Hematopoietic multipotent progenitor cell treated with erythropoietin and hydrocortisone succinate and interleukin-3 and kit ligand, for 15 days (in vitro differentiated cells): ENCODE results near the gene NLRP12.
A peak's percentile ranks its signal among the peaks of the same experiment; 100 is the strongest.
"Not testable (repeated sequence)": the region's sequence is repeated elsewhere in the genome, so short reads cannot be mapped to it uniquely, and the experiment has no call there.

Experiments
- DNase-seq: peaks from one replicate; pipeline ENCODE4 v3.0.0-alpha.2; 2015; ENCODE audit warnings: low spot score

NLRP12 gene

GRCh38 chr19:53828531-53828930 is 4.4 kb upstream of the NLRP12 start:
- no peak for DNase-seq

- DNase-seq = no peak
Measured at GRCh38 chr19:53826876-53827275, 2.8 kb upstream of the NLRP12 start.

GRCh38 chr19:53823380-53824120 is 564 bp downstream of the NLRP12 start:
- DNase-seq = no peak

- no peak for DNase-seq
Measured at GRCh38 chr19:53819861-53820260, 4.3 kb downstream of the NLRP12 start.

DNA sequence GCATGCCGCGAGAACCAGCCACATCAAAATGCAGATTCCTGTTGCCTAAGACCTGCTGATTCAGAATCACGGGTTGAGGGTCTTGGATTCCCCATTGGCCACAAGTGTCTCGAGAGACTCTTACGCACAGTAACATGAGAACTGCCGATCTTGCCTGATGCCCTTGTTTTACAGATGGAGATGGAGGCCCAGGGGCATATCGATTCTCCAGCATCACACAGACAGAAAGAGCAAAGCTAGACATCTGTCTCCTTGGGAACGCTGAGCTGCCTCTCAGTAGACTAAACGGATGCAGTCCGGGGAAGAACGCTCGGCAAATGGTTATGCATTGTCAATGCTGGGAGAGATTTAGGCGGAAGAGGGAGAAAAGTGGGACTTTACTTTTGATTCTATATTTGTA is 5.4 kb downstream of the NLRP12 start:
- no peak for DNase-seq

DNA sequence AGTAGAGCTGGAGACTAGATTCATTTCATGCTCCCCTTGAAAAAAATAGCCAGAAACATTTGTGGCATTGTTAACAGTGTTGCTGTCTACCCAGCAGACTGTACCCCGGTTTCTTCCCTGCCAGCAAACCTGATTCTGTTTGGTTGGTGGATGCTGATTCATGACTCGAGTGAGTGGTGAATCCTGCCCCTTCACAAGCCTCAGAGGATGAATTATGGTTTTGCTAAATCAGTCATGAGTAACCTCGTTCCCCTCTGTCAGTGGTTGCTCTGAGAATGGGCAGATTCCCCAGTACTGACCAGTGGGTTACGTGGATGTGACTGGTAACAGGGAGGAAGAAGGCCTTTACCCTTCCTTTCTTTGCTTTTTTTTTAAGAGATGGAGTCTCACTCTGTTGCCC is 10.1 kb downstream of the NLRP12 start:
- DNase-seq = no peak

- no peak for DNase-seq
Measured at GRCh38 chr19:53812335-53812734, 11.8 kb downstream of the NLRP12 start.

GRCh38 chr19:53810891-53811290 is 13.2 kb downstream of the NLRP12 start:
- DNase-seq = no peak

- DNase-seq = no peak
Measured at GRCh38 chr19:53810187-53810546, 13.9 kb downstream of the NLRP12 start.

GRCh38 chr19:53809518-53810186 is 14.5 kb downstream of the NLRP12 start:
- no peak for DNase-seq

DNA sequence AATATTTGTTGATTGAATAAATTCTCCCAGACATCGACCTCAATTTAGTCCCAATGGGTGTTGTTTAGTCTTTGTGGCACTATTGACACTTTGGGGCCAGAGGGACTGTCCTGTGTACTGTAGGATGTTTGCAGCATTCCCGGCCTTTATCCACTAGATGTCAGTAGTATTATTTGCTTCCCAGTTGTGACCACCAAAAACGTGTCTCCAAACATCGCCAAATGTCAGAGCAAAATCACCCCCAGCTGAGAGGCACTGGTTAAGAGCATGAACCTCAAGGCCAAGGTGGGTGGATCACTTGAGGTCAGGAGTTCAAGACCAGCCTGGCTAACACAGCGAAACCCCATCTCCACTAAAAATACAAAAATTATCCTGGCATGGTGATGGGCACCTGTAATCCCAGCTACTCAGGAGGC is 15.4 kb downstream of the NLRP12 start:
- DNase-seq = no peak

GRCh38 chr19:53801257-53801656 is 22.9 kb downstream of the NLRP12 start:
- no peak for DNase-seq

DNA sequence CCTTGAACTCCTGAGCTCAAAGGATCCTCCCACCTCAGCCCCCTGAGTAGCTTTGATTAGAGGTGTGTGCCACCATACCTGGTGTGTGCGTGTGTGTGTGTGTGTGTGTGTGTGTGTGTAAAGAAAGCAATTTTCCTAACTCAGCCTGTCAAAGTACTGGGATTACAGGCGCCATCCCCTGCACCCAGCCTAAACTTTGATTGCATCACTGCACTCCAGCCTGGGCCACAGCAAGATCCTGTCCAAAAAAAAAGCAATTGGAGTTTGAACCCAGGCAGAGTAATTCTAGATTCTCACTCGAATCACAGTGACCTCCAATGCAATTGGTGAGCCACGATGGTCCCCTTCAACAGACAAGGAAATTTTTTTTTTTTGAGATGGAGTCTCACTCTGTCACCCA is 29.1 kb downstream of the NLRP12 start:
- no peak for DNase-seq

DNA sequence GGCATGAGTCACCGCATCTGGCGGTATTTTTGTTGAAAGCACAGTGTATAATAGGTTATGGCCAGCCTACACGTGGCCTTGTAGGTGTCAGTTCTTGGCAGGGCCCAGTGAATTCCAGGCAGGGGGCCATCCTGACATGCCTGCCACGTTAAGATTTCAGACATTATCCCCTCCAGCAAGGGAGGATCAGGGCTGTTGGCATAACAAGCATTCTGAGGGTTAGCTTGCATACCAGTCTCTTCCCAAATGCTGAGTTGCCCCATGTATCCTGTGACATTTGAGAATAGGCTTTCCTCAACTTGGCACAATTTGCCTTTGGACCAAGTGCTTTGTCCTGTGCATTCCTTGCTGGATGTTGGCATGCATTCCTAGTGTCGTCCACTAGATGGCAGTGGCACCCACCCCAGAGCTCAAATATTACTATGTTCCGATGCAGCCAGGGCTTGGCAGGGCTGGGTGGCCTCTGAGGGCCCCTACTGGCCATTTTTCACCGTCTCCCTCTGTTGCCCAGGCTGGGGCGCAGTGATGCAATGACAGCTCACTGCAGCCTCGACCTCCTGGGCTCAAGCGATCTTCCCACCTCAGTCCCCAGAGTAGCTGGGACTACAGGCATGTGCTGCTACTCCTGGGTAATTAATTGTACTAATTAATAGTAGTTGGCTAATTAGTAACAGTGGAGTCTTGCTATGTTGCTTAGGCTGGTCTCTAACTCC is 31.2 kb downstream of the NLRP12 start:
- DNase-seq = peak; percentile 70

DNA sequence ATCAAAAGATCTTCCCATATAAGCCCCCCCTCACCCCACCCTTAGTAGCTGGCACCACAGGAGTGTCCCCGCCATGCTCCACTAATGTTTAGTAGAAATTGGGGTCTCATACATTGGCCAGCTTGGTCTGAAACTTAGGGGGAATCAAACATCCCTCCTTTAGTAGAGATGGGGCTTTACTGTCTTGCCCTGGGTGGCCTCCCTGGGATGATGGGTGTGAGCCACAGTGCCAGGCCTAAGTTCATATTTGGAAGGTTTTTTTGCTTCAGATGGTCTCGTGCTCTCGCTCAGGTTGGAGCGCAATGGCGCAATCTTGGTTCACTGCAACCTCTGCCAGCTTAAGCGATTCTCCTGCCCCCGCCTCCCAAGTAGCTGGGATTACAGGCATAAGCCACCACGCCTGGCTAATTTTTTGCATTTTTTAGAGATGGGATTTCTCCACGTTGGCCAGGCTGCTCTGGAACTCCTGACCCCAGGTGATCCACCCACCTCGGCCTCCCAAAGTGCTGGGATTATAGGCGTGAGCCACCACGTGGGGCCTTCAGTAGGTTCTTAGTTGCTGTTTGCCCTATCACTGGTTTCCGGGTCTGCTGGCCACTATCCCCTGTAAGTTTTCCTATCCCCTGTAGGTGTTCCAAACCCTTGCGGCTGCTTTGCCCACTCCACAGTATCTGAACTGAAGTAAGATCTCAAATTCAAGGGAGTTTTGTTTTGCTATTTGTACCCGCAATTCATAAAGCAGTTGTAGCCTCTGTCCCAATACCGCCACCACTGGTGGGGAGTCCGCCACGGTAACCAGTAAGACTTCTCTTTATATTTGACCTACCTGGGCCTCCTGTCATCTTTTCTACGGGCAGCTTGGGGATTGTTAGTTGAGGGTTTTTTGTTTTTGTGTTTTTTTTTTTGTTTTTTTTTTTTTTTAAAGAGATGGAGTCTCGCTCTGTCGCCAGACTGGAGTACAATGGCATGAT is 34.1 kb downstream of the NLRP12 start:
- no peak for DNase-seq

- no peak for DNase-seq
Measured at GRCh38 chr19:53787266-53787665, 36.8 kb downstream of the NLRP12 start.

- no peak for DNase-seq
Measured at GRCh38 chr19:53786744-53787143, 37.4 kb downstream of the NLRP12 start.

DNA sequence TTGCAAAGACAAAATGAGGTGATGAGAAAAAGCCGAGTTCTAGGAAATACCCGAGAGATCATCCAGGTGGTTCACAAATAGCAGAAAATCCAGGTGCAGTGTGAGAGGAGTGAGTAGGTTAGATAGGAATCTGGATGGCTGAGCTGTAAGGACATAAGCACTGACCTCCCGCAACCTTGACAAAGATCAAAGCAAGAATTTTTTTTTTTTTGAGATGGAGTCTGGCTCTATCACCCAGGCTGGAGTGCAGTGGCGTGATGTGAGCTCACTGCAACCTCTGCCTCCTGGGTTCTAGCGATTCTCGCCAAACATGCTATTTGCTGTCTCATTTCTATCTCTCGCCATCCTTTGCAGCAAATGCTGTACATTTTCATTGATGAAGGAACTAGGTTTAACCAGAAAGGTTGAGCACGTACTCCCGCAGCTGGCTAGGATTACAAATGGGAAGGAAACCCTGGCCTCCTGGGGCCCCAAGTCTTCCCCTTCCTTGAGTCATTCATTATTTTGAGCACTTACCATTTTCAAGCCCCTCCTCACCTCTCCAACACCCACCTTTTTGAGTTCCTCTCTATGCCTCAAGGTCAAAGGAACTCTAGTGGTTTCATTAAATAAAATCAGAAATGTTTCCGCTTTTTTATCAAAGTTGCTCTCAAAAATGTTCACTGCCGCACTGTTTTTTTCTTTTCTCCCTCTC is 38.8 kb downstream of the NLRP12 start:
- DNase-seq = no peak

GRCh38 chr19:53782698-53783097 is 41.4 kb downstream of the NLRP12 start:
- no peak for DNase-seq

DNA sequence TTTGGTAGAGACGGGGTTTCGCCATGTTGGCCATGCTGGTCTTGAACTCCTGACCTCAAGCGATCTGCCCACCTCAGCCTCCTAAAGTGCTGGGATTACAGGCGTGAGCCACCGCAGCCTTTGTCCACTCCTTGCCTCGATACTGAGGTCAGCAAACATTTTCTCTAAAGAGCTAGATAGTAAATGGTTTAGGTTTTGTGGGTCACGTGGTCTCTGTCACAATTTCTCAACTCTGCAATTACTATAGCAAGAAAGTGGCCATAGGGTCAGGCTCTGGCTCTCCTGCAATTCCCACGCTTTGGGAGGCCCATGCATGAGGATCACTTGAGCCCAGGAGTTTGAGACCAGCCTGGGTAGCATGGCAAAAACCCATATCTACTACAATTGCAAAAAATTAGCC is 42.8 kb downstream of the NLRP12 start:
- DNase-seq = not testable (repeated sequence)

DNA sequence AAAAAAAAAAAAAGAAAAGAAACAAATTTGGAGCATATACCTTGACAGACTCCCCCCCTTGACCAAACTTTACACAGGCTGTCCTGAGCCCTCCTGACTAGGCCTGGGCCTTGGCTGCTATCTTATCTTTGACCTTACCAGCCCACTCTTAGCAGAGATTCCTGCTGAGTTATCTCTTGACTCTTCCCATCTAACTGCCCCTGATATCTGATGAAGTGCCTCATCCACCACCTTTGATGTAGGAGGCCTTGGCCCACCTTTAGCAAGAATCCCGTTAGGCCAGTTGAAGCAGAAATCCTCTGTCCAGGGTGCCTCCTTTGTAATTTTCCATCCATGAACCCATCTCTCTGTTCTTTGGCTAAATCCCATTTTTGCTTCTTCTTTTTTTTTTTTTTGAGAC is 43.6 kb downstream of the NLRP12 start:
- no peak for DNase-seq
